Measurements from ENCODE around the gene IFNL4.

GRCh38 chr19:39284032-39284431 is 35.4 kb upstream of the IFNL4 start:
- TF ChIP-seq POLR2A (IDR thresholded peaks at IDR 0.05), result no peak
- TF ChIP-seq, protein P1, sequence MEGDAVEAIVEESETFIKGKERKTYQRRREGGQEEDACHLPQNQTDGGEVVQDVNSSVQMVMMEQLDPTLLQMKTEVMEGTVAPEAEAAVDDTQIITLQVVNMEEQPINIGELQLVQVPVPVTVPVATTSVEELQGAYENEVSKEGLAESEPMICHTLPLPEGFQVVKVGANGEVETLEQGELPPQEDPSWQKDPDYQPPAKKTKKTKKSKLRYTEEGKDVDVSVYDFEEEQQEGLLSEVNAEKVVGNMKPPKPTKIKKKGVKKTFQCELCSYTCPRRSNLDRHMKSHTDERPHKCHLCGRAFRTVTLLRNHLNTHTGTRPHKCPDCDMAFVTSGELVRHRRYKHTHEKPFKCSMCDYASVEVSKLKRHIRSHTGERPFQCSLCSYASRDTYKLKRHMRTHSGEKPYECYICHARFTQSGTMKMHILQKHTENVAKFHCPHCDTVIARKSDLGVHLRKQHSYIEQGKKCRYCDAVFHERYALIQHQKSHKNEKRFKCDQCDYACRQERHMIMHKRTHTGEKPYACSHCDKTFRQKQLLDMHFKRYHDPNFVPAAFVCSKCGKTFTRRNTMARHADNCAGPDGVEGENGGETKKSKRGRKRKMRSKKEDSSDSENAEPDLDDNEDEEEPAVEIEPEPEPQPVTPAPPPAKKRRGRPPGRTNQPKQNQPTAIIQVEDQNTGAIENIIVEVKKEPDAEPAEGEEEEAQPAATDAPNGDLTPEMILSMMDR (IDR thresholded peaks at IDR 0.05), result no peak
- TF ChIP-seq POLR2AphosphoS5 (IDR thresholded peaks at IDR 0.05), result no peak
